ENCODE measurements around the gene SH3BP4.

DNA sequence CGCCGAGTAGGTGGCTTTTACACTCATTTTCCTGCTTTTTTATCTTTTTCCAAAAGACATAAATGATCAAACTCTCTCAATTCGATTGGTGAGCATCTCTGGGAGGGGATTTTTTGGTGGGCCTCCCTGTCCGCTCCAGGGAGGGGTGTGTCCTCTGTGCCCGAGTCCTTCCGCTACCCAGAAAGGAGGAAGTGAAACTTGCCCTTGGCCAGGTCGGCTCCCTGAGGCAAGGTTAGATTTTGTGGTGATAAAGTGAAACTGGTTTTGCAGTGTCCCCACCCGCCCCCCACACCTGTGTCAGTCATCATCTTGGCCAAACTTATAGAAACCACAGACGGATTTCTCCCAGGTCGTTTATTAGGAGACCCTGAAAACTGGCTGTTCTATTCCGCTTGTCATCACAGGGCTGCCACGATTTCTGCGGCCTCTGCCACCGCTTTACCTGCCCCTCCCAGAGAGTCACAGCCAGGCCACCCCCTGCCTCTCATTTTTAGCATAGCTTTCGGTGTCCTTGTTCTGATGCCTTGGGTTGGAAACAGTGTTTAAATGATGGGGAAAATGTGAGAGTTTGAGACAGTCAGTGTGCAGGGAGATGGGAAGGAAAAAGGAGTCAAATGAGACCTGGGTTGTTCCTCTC is 93.6 kb downstream of the SH3BP4 start:
- TF ChIP-seq EZH2 (IDR thresholded peaks at IDR 0.05; ENCODE audit: borderline replicate concordance, low read depth, low read length, poor library complexity, severe bottlenecking) = no peak
- TF ChIP-seq, protein P1, sequence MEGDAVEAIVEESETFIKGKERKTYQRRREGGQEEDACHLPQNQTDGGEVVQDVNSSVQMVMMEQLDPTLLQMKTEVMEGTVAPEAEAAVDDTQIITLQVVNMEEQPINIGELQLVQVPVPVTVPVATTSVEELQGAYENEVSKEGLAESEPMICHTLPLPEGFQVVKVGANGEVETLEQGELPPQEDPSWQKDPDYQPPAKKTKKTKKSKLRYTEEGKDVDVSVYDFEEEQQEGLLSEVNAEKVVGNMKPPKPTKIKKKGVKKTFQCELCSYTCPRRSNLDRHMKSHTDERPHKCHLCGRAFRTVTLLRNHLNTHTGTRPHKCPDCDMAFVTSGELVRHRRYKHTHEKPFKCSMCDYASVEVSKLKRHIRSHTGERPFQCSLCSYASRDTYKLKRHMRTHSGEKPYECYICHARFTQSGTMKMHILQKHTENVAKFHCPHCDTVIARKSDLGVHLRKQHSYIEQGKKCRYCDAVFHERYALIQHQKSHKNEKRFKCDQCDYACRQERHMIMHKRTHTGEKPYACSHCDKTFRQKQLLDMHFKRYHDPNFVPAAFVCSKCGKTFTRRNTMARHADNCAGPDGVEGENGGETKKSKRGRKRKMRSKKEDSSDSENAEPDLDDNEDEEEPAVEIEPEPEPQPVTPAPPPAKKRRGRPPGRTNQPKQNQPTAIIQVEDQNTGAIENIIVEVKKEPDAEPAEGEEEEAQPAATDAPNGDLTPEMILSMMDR (conservative IDR thresholded peaks at IDR 0.05; ENCODE audit: low read depth, low read length) = no peak
